ENCODE results near the gene SAMD10.

SAMD10 gene

GRCh38 chr20:63953764-63954429 lies 25.5 kb downstream of the SAMD10 start:
- DNase-seq (ENCODE audit: low read depth) = no peak
- no peak overlapping the region for H3K4me3 ChIP-seq (ENCODE audit: low read depth, low read length)

GRCh38 chr20:63952769-63953168 lies 26.7 kb downstream of the SAMD10 start:
- DNase-seq (ENCODE audit: low read depth) = no peak
- H3K4me3 ChIP-seq (ENCODE audit: low read depth, low read length) = no peak overlapping the region
- no peak for TF ChIP-seq CTCF (IDR thresholded peaks at IDR 0.05; ENCODE audit: control insufficient read depth, extremely low read depth, insufficient read depth)

More at GRCh38 chr20:63953764-63954429, 25.5 kb downstream of the SAMD10 start:
- TF ChIP-seq CTCF (IDR thresholded peaks at IDR 0.05; ENCODE audit: control insufficient read depth, extremely low read depth, insufficient read depth) = no peak

- DNase-seq (ENCODE audit: low read depth) = no peak
- H3K4me3 ChIP-seq (ENCODE audit: low read depth, low read length) = no peak overlapping the region
- TF ChIP-seq CTCF (IDR thresholded peaks at IDR 0.05; ENCODE audit: control insufficient read depth, extremely low read depth, insufficient read depth) = no peak
Measured at GRCh38 chr20:63952210-63952535, 27.3 kb downstream of the SAMD10 start.

GRCh38 chr20:63951398-63952209 lies 27.8 kb downstream of the SAMD10 start:
- H3K4me3 ChIP-seq (ENCODE audit: low read depth, low read length) = no peak overlapping the region
- no peak for TF ChIP-seq CTCF (IDR thresholded peaks at IDR 0.05; ENCODE audit: control insufficient read depth, extremely low read depth, insufficient read depth)
- DNase-seq (ENCODE audit: low read depth) = no peak

- no peak overlapping the region for H3K4me3 ChIP-seq (ENCODE audit: low read depth, low read length)
- DNase-seq (ENCODE audit: low read depth) = no peak
- TF ChIP-seq CTCF (IDR thresholded peaks at IDR 0.05; ENCODE audit: control insufficient read depth, extremely low read depth, insufficient read depth) = no peak
Measured at GRCh38 chr20:63950701-63951397, 28.6 kb downstream of the SAMD10 start.

GRCh38 chr20:63947638-63948456 lies 31.6 kb downstream of the SAMD10 start:
- no peak overlapping the region for H3K4me3 ChIP-seq (ENCODE audit: low read depth, low read length)
- TF ChIP-seq CTCF (IDR thresholded peaks at IDR 0.05; ENCODE audit: control insufficient read depth, extremely low read depth, insufficient read depth) = no peak
- DNase-seq (ENCODE audit: low read depth) = no peak

Measured in LNCaP clone FGC (cell line).